GM12865 (cell line): ENCODE results near the gene ACLY.
A peak's percentile ranks its signal among the peaks of the same experiment; 100 is the strongest.

Experiments
- DNase-seq: peaks from one replicate; pipeline ENCODE4 v3.0.0; 2010; ENCODE audit warnings: low read depth
- H3K4me3 ChIP-seq: 2 replicates; pipeline ENCODE4 v1.5.1; 2011; ENCODE audit warnings: mild to moderate bottlenecking, low read depth, low read length, control low read depth
- TF ChIP-seq, protein P1 (sequence below): IDR thresholded peaks from 2 replicates; pipeline ENCODE4 v1.5.1; 2011; ENCODE audit warnings: low read length, control low read depth, low read depth, inconsistent platforms; ENCODE audit not compliant: insufficient read depth; ENCODE audit errors: missing control alignments

Gene ACLY

DNA sequence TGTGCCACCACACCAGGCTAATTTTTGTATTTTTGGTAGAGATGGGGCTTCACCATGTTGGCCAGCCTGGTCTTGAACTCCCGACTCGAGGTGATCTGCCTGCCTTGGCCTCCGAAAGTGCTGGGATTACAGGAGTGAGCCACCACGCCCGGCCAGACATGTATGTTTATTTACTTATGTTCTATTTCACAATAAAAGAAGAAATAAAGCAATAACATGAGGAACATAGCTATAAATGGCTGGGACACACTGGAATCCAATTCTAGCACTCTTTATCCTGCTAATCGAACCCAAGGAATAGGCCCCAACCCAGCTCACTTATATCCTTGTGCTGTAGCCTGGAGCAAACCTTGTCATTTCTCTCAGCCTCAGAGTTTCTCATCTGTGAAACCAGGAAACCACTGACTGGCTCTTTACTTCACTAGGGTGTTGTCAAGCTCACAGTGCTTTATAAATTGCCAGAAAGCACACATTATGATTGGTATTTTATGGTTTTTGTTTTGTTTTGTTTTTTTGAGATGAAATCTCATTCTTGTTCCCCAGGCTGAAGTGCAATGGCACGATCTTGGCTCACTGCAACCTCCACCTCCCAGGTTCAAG lies 7.3 kb upstream of the ACLY start:
- TF ChIP-seq, protein P1, sequence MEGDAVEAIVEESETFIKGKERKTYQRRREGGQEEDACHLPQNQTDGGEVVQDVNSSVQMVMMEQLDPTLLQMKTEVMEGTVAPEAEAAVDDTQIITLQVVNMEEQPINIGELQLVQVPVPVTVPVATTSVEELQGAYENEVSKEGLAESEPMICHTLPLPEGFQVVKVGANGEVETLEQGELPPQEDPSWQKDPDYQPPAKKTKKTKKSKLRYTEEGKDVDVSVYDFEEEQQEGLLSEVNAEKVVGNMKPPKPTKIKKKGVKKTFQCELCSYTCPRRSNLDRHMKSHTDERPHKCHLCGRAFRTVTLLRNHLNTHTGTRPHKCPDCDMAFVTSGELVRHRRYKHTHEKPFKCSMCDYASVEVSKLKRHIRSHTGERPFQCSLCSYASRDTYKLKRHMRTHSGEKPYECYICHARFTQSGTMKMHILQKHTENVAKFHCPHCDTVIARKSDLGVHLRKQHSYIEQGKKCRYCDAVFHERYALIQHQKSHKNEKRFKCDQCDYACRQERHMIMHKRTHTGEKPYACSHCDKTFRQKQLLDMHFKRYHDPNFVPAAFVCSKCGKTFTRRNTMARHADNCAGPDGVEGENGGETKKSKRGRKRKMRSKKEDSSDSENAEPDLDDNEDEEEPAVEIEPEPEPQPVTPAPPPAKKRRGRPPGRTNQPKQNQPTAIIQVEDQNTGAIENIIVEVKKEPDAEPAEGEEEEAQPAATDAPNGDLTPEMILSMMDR: no peak
- DNase-seq: peak; percentile 40
- H3K4me3 ChIP-seq: no peak overlapping the region

DNA sequence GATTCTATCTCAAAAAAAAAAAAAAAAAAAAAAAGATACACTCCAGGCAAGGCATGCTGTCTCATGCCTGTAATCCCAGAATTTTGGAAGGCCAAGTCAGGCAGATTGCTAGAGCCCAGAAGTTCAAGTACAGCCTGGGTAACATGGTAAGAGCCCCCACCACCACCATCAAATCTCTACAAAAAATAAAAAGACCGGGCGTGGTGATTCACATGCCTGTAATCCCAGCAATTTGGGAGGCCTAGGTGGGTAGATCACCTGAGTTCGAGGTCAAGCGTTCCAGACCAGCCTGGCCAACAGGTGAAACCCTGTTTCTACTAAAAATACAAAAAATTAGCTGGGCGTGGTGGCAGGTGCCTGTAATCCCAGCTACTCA lies 1.8 kb upstream of the ACLY start:
- no peak overlapping the region for H3K4me3 ChIP-seq
- TF ChIP-seq, protein P1: no peak
- DNase-seq: no peak

DNA sequence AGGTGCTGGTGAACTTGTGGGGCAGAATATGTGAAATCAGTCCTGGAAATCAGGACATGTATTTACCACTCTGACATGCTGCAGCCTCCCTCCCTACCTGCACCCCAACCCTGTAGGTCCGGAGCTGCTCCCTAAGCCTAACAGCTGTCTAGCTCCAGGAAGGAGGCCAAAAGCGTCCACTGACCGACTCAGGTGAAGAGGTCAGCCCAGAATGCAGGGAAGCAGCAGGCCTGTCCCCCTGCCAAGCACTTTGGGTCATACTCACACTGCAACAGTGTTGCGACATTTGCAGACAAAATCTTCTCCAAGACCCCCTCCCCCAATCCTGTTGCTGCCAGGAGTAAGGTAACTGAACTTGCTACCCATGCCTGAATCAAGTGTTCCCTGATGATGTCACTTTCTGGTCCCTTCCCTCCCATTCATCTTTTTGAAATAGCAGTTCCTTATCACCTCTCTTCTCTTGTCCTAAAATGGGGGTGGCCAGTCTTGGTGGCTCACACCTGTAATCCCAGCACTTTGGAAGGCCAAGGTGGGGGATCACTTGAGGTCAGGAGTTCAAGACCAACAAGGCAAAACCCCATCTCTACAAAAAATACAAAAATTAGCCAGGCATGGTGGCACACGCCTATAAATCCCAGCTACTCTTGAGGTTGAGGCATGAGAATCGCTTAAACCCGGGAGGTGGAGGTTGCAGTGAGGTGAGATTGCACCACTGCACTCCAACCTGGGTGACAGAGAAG lies 1.3 kb upstream of the ACLY start:
- no peak for DNase-seq
- TF ChIP-seq, protein P1: no peak
- peak overlapping the region; percentile 64 for H3K4me3 ChIP-seq

DNA sequence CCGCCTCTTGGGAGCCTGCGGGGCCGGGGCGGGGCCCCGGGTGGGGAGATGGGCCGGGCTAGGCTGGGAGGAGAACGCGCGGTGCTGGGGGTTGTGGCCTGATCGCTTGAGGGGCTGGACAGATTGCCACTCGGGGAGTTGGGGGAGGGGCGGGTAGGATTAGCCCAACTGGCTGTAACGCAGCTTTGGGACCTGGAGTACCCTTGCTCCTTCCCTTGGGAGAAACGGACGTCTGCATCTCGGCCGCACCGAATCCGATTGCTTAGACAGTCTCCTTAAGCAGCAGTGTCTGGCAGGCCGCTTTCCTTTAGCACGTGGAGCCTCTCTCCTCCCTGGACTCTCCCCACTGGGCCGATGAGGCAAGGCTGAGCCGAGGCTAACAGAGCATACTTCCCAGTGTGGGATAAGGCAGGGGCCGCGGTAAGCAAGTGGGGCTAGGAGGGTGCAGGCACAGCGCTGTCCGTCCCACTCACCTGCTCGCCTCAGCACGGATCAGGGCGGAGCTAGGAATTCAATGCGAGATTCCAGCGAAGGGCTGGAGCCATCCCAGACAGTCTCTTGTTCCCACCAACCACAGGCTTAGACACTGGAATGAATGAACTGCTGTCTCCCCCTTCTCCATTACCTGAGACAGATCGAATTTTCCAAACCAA lies 540 bp upstream of the ACLY start:
- TF ChIP-seq, protein P1: no peak
- DNase-seq: no peak

DNA sequence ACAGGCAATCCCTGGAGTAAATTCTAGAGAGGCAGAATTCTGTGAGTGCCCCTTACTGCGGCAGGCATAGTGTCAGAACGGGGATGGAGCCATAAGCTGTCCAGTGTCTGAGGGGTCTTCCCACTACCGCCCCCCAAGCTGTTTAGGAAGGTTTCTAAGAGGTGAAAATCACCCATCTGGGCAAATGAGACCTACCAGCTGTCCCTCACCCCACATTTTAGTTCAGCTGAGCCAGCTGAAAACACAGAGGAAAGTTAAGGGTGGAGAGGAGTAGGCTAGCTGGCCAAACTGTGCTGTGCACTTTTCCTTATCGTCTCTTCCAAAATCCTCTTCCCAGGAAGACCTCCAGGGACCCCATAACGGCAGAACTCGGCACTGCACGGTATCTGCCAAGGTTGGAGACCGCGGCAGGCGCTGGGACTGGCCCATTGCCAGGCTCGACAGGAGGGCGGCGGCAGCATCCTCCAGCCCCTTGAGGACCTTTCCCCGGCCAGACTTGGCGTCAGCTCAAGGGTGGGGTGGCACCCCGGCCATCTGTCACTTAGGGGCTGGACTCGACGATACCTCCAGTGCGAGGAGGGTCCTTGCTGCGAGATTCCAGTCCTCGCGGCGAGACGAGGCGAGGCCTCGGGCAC lies 955 bp downstream of the ACLY start:
- H3K4me3 ChIP-seq: peak overlapping the region; percentile 99
- TF ChIP-seq, protein P1: no peak
- peak; percentile 49 for DNase-seq

More for the DNA sequence above, 540 bp upstream of the ACLY start:
- peak overlapping the region; percentile 64 for H3K4me3 ChIP-seq

DNA sequence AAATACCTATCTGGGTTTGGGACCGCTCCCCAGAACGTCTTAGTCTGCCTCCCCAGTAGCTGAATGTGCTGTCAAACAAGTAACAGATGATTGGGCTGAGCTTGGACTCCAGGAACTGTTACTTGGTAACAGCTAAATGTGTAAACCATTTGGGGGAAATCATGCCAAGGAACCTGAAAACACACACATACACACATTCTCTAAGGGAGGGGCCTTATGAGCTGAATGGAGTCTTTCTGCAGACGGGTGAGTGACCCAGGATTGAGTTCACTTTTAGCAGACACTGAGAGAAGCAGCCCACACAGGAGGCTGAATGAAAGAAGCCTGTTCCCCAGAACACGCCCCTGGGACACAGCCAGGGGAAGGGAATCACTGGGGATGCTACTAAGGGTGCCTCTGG lies 1.6 kb downstream of the ACLY start:
- TF ChIP-seq, protein P1: no peak
- no peak for DNase-seq
- H3K4me3 ChIP-seq: peak overlapping the region; percentile 99
